ENCODE results near the gene RFX1.

The RFX1 gene

GRCh38 chr19:14006766-14007562 lies 844 bp upstream of the RFX1 start:
- Mint-ChIP-seq H3K36me3 (ENCODE audit: low read depth) (no peaks in the 10 kb centered on the region), H3K27ac (peak overlapping the region; percentile 93), H3K27me3 (no peaks in the 10 kb centered on the region), H3K4me3 (peak overlapping the region; percentile 87), H3K4me1 (ENCODE audit: low read depth) (peaks cover 46% of the 10 kb centered on the region), H3K9me3 (no peaks in the 10 kb centered on the region)

GRCh38 chr19:14005349-14006084 lies 603 bp downstream of the RFX1 start:
- H3K27ac Mint-ChIP-seq: peak overlapping the region; percentile 88
- H3K27me3 Mint-ChIP-seq: no peaks in the 10 kb centered on the region
- H3K36me3 Mint-ChIP-seq (ENCODE audit: low read depth): no peaks in the 10 kb centered on the region
- H3K4me3 Mint-ChIP-seq: peak overlapping the region; percentile 87
- peaks cover 60% of the 10 kb centered on the region for H3K4me1 Mint-ChIP-seq (ENCODE audit: low read depth)
- no peaks in the 10 kb centered on the region for H3K9me3 Mint-ChIP-seq

- Mint-ChIP-seq H3K36me3 (ENCODE audit: low read depth) (peaks cover 2% of the 10 kb centered on the region), H3K9me3 (no peaks in the 10 kb centered on the region), H3K4me1 (ENCODE audit: low read depth) (peaks cover 66% of the 10 kb centered on the region), H3K4me3 (peak overlapping the region; percentile 87), H3K27ac (peak overlapping the region; percentile 88), H3K27me3 (no peaks in the 10 kb centered on the region)
These were observed 1.3 kb downstream of the RFX1 start for GRCh38 chr19:14004619-14005348.

GRCh38 chr19:14003251-14004055 lies 2.7 kb downstream of the RFX1 start:
- peaks cover 10% of the 10 kb centered on the region for H3K36me3 Mint-ChIP-seq (ENCODE audit: low read depth)
- no peaks in the 10 kb centered on the region for H3K27me3 Mint-ChIP-seq
- peak overlapping the region; percentile 95 for H3K27ac Mint-ChIP-seq
- peaks cover 66% of the 10 kb centered on the region for H3K4me1 Mint-ChIP-seq (ENCODE audit: low read depth)
- no peaks in the 10 kb centered on the region for H3K9me3 Mint-ChIP-seq
- peak overlapping the region; percentile 56 for H3K4me3 Mint-ChIP-seq

GRCh38 chr19:14002571-14003250 lies 3.4 kb downstream of the RFX1 start:
- Mint-ChIP-seq H3K27ac (peak overlapping the region; percentile 95), H3K27me3 (no peaks in the 10 kb centered on the region), H3K36me3 (ENCODE audit: low read depth) (peaks cover 13% of the 10 kb centered on the region), H3K4me3 (peak overlapping the region; percentile 56), H3K4me1 (ENCODE audit: low read depth) (peaks cover 64% of the 10 kb centered on the region), H3K9me3 (no peaks in the 10 kb centered on the region)

GRCh38 chr19:14000691-14001375 lies 5.3 kb downstream of the RFX1 start:
- H3K4me1 Mint-ChIP-seq (ENCODE audit: low read depth): peaks cover 54% of the 10 kb centered on the region
- peak overlapping the region; percentile 73 for H3K27ac Mint-ChIP-seq

GRCh38 chr19:13999085-13999484 lies 7.0 kb downstream of the RFX1 start:
- peaks cover 13% of the 10 kb centered on the region for H3K36me3 Mint-ChIP-seq (ENCODE audit: low read depth)
- no peak overlapping the region for H3K27ac Mint-ChIP-seq
- no peaks in the 10 kb centered on the region for H3K27me3 Mint-ChIP-seq
- H3K4me3 Mint-ChIP-seq: no peak overlapping the region
- peaks cover 40% of the 10 kb centered on the region for H3K4me1 Mint-ChIP-seq (ENCODE audit: low read depth)
- no peaks in the 10 kb centered on the region for H3K9me3 Mint-ChIP-seq

More at GRCh38 chr19:14000691-14001375, 5.3 kb downstream of the RFX1 start:
- Mint-ChIP-seq H3K9me3 (no peaks in the 10 kb centered on the region), H3K27me3 (no peaks in the 10 kb centered on the region), H3K4me3 (no peak overlapping the region), H3K36me3 (ENCODE audit: low read depth) (peaks cover 13% of the 10 kb centered on the region)

- no peak overlapping the region for H3K4me3 Mint-ChIP-seq
These were observed 7.7 kb downstream of the RFX1 start for GRCh38 chr19:13998426-13998825.

GRCh38 chr19:13997631-13997962 lies 8.5 kb downstream of the RFX1 start:
- H3K4me3 Mint-ChIP-seq: no peak overlapping the region
- H3K36me3 Mint-ChIP-seq (ENCODE audit: low read depth): peaks cover 13% of the 10 kb centered on the region
- H3K27ac Mint-ChIP-seq: no peak overlapping the region
- no peaks in the 10 kb centered on the region for H3K27me3 Mint-ChIP-seq
- no peaks in the 10 kb centered on the region for H3K9me3 Mint-ChIP-seq
- H3K4me1 Mint-ChIP-seq (ENCODE audit: low read depth): peaks cover 27% of the 10 kb centered on the region

More at GRCh38 chr19:13998426-13998825, 7.7 kb downstream of the RFX1 start:
- no peaks in the 10 kb centered on the region for H3K27me3 Mint-ChIP-seq
- H3K36me3 Mint-ChIP-seq (ENCODE audit: low read depth): peaks cover 13% of the 10 kb centered on the region
- H3K9me3 Mint-ChIP-seq: no peaks in the 10 kb centered on the region
- no peak overlapping the region for H3K27ac Mint-ChIP-seq
- H3K4me1 Mint-ChIP-seq (ENCODE audit: low read depth): peaks cover 35% of the 10 kb centered on the region

GRCh38 chr19:13996928-13997630 lies 9.0 kb downstream of the RFX1 start:
- no peak overlapping the region for H3K4me3 Mint-ChIP-seq
- H3K4me1 Mint-ChIP-seq (ENCODE audit: low read depth): peaks cover 21% of the 10 kb centered on the region
- no peaks in the 10 kb centered on the region for H3K27me3 Mint-ChIP-seq
- H3K36me3 Mint-ChIP-seq (ENCODE audit: low read depth): peaks cover 17% of the 10 kb centered on the region
- H3K27ac Mint-ChIP-seq: no peak overlapping the region
- no peaks in the 10 kb centered on the region for H3K9me3 Mint-ChIP-seq

- Mint-ChIP-seq H3K36me3 (ENCODE audit: low read depth) (peaks cover 21% of the 10 kb centered on the region), H3K4me3 (no peak overlapping the region), H3K27me3 (no peaks in the 10 kb centered on the region), H3K9me3 (no peaks in the 10 kb centered on the region), H3K27ac (no peak overlapping the region), H3K4me1 (ENCODE audit: low read depth) (peaks cover 12% of the 10 kb centered on the region)
These were observed 10.0 kb downstream of the RFX1 start for GRCh38 chr19:13995878-13996765.

- Mint-ChIP-seq H3K4me3 (no peak overlapping the region), H3K9me3 (no peaks in the 10 kb centered on the region), H3K27ac (no peak overlapping the region), H3K27me3 (no peaks in the 10 kb centered on the region), H3K4me1 (ENCODE audit: low read depth) (peaks cover 2% of the 10 kb centered on the region), H3K36me3 (ENCODE audit: low read depth) (peaks cover 23% of the 10 kb centered on the region)
These were observed 10.9 kb downstream of the RFX1 start for GRCh38 chr19:13995017-13995728.

Data from stimulated activated naive CD8-positive, alpha-beta T cell treated with anti-CD3 and anti-CD28 coated beads, Interleukin-15, Interleukin-2, amounts not matched to agents 100 ng/mL and 50 ng/mL, for 24 hours (primary cell).